Adrenal gland (tissue), 5 donors: ENCODE results near the gene ARL3.

Source experiments
- POLR2A ChIP-seq, 2 donors: fragments of 450-650 bp; IDR thresholded peaks; one replicate each; pipeline ENCODE4 v1.6.1; 2017; ENCODE audit warnings: antibody characterized with exemption in 2 of 2, mild to moderate bottlenecking in 2 of 2, moderate library complexity in 1 of 2
- TF ChIP-seq, protein P1 (sequence below), 6 experiments: fragments of 450-650 bp in 4 of 6; fragments of 200-600 bp in 2 of 6; sonication (generic) in 1 of 6; IDR thresholded peaks; 1 replicate in 5 of 6; 2 replicates in 1 of 6; pipeline versions ENCODE4 v1.5.1 to v1.8.0; 2016 to 2021; ENCODE audit warnings: antibody characterized with exemption in 6 of 6, mild to moderate bottlenecking in 2 of 6, moderate library complexity in 1 of 6
- donor health status: DM: no; HTN: no; CAD: no.

GRCh38 chr10:102720337-102720736 lies 6.1 kb upstream of the ARL3 start:
- TF ChIP-seq, protein P1, sequence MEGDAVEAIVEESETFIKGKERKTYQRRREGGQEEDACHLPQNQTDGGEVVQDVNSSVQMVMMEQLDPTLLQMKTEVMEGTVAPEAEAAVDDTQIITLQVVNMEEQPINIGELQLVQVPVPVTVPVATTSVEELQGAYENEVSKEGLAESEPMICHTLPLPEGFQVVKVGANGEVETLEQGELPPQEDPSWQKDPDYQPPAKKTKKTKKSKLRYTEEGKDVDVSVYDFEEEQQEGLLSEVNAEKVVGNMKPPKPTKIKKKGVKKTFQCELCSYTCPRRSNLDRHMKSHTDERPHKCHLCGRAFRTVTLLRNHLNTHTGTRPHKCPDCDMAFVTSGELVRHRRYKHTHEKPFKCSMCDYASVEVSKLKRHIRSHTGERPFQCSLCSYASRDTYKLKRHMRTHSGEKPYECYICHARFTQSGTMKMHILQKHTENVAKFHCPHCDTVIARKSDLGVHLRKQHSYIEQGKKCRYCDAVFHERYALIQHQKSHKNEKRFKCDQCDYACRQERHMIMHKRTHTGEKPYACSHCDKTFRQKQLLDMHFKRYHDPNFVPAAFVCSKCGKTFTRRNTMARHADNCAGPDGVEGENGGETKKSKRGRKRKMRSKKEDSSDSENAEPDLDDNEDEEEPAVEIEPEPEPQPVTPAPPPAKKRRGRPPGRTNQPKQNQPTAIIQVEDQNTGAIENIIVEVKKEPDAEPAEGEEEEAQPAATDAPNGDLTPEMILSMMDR (IDR thresholded peaks at IDR 0.05), result no peak
- no peak for TF ChIP-seq POLR2A (IDR thresholded peaks at IDR 0.05)
